Measurements from ENCODE around the gene SORL1-AS1.
A peak's percentile ranks its signal among the peaks of the same experiment; 100 is the strongest.
"Not testable (repeated sequence)": the region's sequence is repeated elsewhere in the genome, so short reads cannot be mapped to it uniquely, and the experiment has no call there.

SORL1-AS1 gene

GRCh38 chr11:121426476-121427399 lies 26.0 kb downstream of the SORL1-AS1 start:
- DNase-seq = no peak

GRCh38 chr11:121425828-121426227 lies 26.9 kb downstream of the SORL1-AS1 start:
- no peak for DNase-seq

- no peak for DNase-seq
Observed at GRCh38 chr11:121422675-121423074, 30.1 kb downstream of the SORL1-AS1 start.

GRCh38 chr11:121421149-121421901 lies 31.4 kb downstream of the SORL1-AS1 start:
- no peak for DNase-seq

- DNase-seq = no peak
Observed at GRCh38 chr11:121420398-121420797, 32.4 kb downstream of the SORL1-AS1 start.

GRCh38 chr11:121419836-121420235 lies 32.9 kb downstream of the SORL1-AS1 start:
- no peak for DNase-seq

GRCh38 chr11:121418625-121419114 lies 34.1 kb downstream of the SORL1-AS1 start:
- no peak for DNase-seq

GRCh38 chr11:121417607-121418006 lies 35.2 kb downstream of the SORL1-AS1 start:
- DNase-seq = no peak

GRCh38 chr11:121417055-121417551 lies 35.7 kb downstream of the SORL1-AS1 start:
- no peak for DNase-seq

GRCh38 chr11:121415856-121416255 lies 36.9 kb downstream of the SORL1-AS1 start:
- no peak for DNase-seq

- no peak for DNase-seq
Observed at GRCh38 chr11:121414141-121414913, 38.4 kb downstream of the SORL1-AS1 start.

GRCh38 chr11:121412711-121413415 lies 39.9 kb downstream of the SORL1-AS1 start:
- no peak for DNase-seq

- DNase-seq = no peak
Observed at GRCh38 chr11:121412000-121412587, 40.7 kb downstream of the SORL1-AS1 start.

- DNase-seq = not testable (repeated sequence)
Observed at GRCh38 chr11:121411330-121411729, 41.4 kb downstream of the SORL1-AS1 start.

- not testable (repeated sequence) for DNase-seq
Observed at GRCh38 chr11:121410041-121410440, 42.7 kb downstream of the SORL1-AS1 start.

- DNase-seq = no peak
Observed at GRCh38 chr11:121408830-121409229, 43.9 kb downstream of the SORL1-AS1 start.

GRCh38 chr11:121406291-121406690 lies 46.5 kb downstream of the SORL1-AS1 start:
- no peak for DNase-seq

GRCh38 chr11:121405646-121406045 lies 47.1 kb downstream of the SORL1-AS1 start:
- no peak for DNase-seq

- DNase-seq = no peak
Observed at GRCh38 chr11:121394785-121395184, 58.0 kb downstream of the SORL1-AS1 start.

GRCh38 chr11:121393855-121394254 lies 58.9 kb downstream of the SORL1-AS1 start:
- no peak for DNase-seq

GRCh38 chr11:121391914-121392313 lies 60.9 kb downstream of the SORL1-AS1 start:
- no peak for DNase-seq

- DNase-seq = peak; percentile 69
Observed at GRCh38 chr11:121389651-121390050, 63.1 kb downstream of the SORL1-AS1 start.
